ENCODE data around the gene CCT5.

DNA sequence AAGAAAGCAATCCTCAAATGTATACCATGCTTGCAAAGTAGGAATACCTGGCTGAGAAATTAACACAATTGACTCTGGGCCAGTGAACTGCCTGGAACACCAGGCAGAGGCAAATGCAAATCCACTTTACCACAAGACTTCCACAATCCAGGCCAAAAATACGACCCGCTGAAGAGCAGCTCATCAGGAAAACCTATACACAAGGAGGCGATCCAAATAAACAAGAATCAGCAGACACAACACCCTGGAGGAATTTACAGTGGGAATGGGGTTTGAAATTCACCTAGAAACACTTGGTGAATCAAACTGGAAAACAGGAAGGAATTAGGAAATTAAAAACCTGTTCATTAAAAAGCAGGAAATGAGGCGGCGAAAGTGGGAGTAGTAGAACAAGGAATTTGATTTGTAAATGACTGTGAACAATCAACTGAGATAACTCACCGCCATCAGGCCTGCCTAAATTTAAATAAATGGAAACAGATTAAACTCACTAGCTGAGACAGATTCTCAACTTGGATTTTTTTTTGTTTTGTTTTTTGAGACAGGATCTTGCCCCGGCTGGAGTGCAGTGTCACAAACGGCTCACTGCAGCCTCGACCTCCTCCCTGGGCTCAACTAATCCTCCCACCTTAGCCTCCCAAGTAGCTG is 41.7 kb downstream of the CCT5 start:
- TF ChIP-seq, protein P1, sequence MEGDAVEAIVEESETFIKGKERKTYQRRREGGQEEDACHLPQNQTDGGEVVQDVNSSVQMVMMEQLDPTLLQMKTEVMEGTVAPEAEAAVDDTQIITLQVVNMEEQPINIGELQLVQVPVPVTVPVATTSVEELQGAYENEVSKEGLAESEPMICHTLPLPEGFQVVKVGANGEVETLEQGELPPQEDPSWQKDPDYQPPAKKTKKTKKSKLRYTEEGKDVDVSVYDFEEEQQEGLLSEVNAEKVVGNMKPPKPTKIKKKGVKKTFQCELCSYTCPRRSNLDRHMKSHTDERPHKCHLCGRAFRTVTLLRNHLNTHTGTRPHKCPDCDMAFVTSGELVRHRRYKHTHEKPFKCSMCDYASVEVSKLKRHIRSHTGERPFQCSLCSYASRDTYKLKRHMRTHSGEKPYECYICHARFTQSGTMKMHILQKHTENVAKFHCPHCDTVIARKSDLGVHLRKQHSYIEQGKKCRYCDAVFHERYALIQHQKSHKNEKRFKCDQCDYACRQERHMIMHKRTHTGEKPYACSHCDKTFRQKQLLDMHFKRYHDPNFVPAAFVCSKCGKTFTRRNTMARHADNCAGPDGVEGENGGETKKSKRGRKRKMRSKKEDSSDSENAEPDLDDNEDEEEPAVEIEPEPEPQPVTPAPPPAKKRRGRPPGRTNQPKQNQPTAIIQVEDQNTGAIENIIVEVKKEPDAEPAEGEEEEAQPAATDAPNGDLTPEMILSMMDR (IDR thresholded peaks at IDR 0.05; ENCODE audit: low read length), result no peak
- TF ChIP-seq EZH2 (IDR thresholded peaks at IDR 0.05; ENCODE audit: borderline replicate concordance, low read length), result no peak

All from OCI-LY1 (cell line).